Measurements from ENCODE around the gene LMX1A.

The LMX1A gene

GRCh38 chr1:165355977-165356811 lies at the start of gene LMX1A:
LMX1A (minus strand) TSS chr1:165356715; CDS start chr1:165355559, 1,156 bp downstream.
- no peak for DNase-seq

- DNase-seq = no peak
Observed at GRCh38 chr1:165403835-165404482, 47.4 kb upstream of the LMX1A start.

DNA sequence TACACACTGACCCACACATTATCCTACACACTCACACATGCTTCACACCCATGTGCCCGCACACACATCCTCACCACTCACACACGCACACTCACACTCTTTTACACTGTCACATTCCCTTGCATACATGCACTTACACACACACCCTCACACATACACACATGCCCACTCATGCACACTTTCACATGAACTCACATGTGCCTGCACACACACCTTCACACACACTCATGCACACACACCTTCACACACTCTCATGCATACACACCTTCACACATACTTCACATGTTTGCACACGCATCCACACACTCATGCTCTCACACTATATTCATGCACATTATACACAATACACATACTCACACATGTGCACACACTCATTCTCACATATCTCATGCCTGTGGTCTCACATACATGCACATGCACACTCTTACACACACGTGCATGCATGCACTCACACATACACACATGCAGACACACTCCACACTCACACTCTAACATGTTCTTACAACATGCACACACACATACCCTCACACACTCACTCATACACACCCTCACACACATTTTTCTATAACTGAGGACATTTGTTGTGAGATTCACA lies 46.1 kb upstream of the LMX1A start:
- no peak for DNase-seq

DNA sequence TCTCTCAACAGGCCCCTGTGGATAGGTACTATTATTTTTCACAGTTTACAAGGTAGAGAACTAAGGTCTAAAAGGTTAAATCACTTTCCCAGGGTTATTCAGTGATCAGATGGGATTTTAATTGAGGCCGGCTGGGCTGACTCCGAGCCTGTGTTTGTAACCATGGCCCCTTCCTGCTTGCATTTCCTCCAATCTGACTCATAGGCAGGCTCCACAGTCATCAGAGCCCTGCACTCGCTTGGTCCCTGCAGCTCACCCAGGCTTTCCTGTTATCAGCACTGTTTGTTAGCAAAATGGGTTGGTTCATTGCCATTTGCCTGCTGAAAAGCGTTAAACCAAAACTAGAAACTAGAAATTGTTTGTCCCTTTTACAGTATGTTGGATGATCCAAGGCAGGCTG lies 41.4 kb upstream of the LMX1A start:
- DNase-seq = peak; percentile 57

- DNase-seq = no peak
Observed at GRCh38 chr1:165395901-165396300, 39.4 kb upstream of the LMX1A start.

DNA sequence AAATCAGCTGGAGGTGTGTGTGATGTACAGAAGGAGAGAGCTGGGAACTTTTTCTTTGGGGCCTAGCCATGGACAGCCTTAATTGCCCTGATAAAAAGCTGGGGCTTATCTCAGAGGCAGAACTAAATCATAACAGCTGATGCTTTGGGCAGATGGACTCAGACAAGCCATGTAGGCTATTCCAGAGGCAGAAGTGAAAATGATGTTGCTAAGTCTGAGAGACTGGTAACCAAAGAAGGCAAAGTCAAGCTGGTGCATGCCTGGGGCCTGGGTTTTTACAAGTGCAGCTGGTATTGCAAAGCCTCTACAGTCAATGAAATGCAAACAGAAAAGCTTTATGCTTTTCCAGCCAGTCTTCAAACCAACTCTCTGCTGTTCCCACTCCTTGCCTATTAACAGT lies 39.0 kb upstream of the LMX1A start:
- peak; percentile 86 for DNase-seq

GRCh38 chr1:165392634-165393571 lies 36.4 kb upstream of the LMX1A start:
- peak; percentile 96 for DNase-seq

GRCh38 chr1:165389609-165390008 lies 33.1 kb upstream of the LMX1A start:
- peak; percentile 3 for DNase-seq

GRCh38 chr1:165387961-165388360 lies 31.4 kb upstream of the LMX1A start:
- DNase-seq = no peak

DNA sequence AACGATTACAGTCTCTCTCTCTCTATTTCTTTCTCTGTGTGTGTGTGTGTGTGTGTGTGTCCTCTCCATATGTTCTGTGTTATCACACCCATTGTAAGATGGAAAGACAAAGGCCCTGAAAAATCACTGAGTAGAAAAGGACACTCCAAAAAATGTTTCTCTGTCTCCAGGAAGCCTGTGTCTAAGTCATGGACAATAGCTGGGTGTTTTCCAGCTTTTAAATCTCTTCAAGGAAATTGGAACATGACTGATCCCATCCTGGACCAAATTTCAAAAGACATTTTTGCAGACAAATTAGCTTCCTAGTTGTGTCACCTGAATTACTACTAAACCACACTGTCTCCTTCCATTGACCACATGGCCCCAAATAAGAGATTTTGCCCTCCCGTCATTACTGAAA lies 31.0 kb upstream of the LMX1A start:
- no peak for DNase-seq

GRCh38 chr1:165383599-165384405 lies 27.3 kb upstream of the LMX1A start:
- DNase-seq = no peak

GRCh38 chr1:165383067-165383466 lies 26.6 kb upstream of the LMX1A start:
- DNase-seq = no peak

DNA sequence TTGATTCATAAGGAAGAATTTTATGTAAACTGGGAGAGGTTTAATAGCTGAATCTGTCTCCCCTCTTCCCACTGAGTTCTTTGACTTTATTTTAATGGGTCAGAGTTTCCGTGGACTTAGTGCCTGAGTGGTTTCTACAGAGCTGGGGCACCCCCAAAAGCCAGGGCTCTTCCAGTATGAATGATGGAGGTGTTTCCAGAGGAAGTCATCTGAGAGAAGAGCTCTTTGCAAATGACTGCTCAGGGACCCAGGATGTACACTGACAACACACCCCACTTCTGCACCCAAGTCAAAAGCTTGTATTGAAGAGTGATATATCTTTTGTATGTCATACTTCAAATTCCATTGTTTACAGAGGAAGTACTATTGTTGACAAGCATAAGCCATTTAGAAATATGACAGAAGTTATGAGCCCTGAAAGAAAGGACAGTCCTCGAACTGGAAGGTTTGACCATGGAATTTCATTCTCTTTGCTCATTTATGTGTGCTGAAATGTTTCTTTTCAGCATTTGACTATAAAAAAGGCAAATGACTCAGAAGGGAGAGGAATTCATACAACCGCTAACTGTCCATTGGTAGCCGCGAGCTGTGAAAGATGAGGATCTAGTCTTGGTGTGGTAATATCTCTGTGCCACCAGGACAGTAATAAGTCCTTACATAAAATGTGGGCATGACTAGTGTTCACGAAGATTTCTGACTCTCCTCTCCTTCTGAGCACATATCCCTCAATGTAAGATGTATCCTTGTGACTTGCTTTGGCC lies 25.4 kb upstream of the LMX1A start:
- peak; percentile 70 for DNase-seq

DNA sequence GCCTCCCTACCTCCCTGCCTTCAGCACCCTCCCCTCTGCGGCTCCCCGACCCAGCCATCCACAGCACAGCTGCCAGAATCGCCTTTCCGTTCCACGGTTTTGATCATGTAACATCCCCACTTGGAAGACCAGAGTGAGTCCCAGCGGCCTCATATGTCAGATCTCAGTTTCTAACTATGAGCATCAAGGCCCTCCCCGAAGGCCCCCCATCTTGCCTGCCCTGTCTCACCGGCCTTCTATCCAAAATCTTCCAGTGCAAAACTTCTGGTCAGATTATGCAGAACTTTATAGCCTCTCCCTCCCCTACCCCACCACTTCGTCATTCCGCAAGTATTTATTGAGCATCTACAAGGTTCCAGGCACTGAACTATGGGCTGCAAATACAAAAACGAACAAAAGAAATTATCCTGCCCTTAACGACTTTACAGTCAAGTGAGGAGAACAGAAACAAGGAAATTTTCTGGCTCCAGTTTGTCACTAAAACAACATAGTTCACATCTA lies 20.3 kb upstream of the LMX1A start:
- DNase-seq = no peak

DNA sequence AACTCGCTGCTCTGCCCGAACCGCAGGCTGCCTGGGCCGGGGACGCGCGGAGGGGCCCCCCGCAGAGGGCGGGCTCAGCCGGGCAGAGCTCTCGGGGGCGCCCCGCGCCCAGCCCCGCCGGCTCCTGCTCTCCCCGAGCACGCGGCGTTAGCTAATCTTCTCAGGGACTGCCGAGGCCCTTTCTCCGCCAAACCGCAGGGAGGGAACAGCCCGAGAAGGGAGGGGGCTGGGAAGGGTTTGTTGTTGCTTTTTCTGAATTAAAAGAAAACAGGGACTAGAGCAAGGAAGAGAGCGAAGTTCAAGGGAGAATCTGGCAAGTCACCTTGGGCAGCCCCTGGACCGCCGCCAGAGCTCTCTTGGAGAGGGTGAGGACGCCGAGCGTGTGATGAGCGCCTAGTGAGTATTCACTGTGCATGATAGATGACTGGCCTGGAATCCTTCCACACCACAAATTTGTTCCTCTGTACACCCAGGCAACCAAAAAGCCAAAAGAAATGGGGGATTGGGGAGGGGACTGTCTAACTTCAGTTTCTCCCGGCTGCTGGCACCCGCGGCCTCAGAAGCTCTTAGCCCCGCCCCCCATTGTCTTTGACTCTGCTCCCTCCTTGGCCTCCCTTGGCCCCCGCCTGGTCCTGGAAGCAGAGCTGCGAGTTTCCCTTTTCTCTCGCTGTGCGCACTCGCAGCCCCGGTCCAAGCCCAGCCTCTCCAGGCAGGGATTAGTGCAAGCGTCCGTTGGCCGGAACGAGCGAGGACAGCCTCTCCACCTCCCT lies 19.7 kb upstream of the LMX1A start:
- peak; percentile 56 for DNase-seq

GRCh38 chr1:165375623-165376022 lies 19.1 kb upstream of the LMX1A start:
- DNase-seq = no peak

DNA sequence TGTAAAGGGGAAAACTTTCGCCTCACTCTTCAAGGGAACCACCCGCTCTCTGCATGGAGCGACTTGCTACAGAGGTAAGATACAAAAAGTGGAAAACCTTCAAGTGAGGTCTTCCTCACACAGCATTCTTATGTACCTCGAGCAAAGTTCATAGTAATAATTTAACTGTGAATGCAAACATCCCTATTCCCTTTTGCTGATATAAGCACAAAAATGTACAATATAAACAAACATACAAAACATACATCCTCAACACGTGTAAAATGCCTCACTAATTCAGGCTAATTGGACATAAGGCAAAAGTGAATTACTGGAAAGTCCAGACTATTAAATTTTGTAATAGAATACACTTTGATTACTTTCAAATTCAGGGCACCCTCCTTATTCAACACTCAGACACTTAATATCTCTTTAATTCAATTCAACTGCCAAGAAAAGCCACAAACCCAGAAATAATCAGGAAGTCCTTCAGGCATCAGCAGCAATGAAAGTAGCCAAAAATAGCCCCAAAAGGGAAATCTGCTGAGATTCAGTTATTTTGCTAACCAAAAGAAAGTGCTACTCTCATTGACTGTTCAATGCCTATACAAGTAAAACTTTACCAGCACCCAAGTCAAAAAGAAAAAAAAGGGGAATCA lies 15.2 kb upstream of the LMX1A start:
- peak; percentile 46 for DNase-seq

- DNase-seq = peak; percentile 14
Observed at GRCh38 chr1:165369255-165369848, 12.8 kb upstream of the LMX1A start.

- DNase-seq = peak; percentile 30
Observed at GRCh38 chr1:165367375-165367993, 11.0 kb upstream of the LMX1A start.
